ENCODE results near the gene RGS13.

The RGS13 gene

GRCh38 chr1:192628396-192629057 is 7.4 kb upstream of the RGS13 start:
- Histone ChIP-seq H3K4me1 (ENCODE audit: control insufficient read depth in 1 of 2, insufficient read depth in 2 of 2, low read length in 2 of 2) (no peaks in the 10 kb centered on the region), H3K9me3 (ENCODE audit: control insufficient read depth in 1 of 2, low read length in 2 of 2) (no peaks in the 10 kb centered on the region), H3K4me3 (ENCODE audit: low read depth in 1 of 2, low read length in 2 of 2) (no peak overlapping the region), H3K36me3 (ENCODE audit: control insufficient read depth in 1 of 2, insufficient read depth in 2 of 2, low read length in 2 of 2) (no peaks in the 10 kb centered on the region), H3K27me3 (ENCODE audit: low read depth, low read length) (no peaks in the 10 kb centered on the region), H3K27ac (ENCODE audit: low read length) (no peak overlapping the region)

- no peaks in the 10 kb centered on the region for H3K4me1 ChIP-seq (ENCODE audit: control insufficient read depth in 1 of 2, insufficient read depth in 2 of 2, low read length in 2 of 2)
- no peaks in the 10 kb centered on the region for H3K27me3 ChIP-seq (ENCODE audit: low read depth, low read length)
- H3K36me3 ChIP-seq (ENCODE audit: control insufficient read depth in 1 of 2, insufficient read depth in 2 of 2, low read length in 2 of 2), result no peaks in the 10 kb centered on the region
- H3K4me3 ChIP-seq (ENCODE audit: low read depth in 1 of 2, low read length in 2 of 2), result no peak overlapping the region
- no peaks in the 10 kb centered on the region for H3K9me3 ChIP-seq (ENCODE audit: control insufficient read depth in 1 of 2, low read length in 2 of 2)
- no peak overlapping the region for H3K27ac ChIP-seq (ENCODE audit: low read length)
Observed at GRCh38 chr1:192629612-192630011, 6.3 kb upstream of the RGS13 start.

GRCh38 chr1:192630521-192631287 is 5.2 kb upstream of the RGS13 start:
- no peak overlapping the region for H3K4me3 ChIP-seq (ENCODE audit: low read depth in 1 of 2, low read length in 2 of 2)
- no peaks in the 10 kb centered on the region for H3K36me3 ChIP-seq (ENCODE audit: control insufficient read depth in 1 of 2, insufficient read depth in 2 of 2, low read length in 2 of 2)
- no peaks in the 10 kb centered on the region for H3K4me1 ChIP-seq (ENCODE audit: control insufficient read depth in 1 of 2, insufficient read depth in 2 of 2, low read length in 2 of 2)
- no peaks in the 10 kb centered on the region for H3K9me3 ChIP-seq (ENCODE audit: control insufficient read depth in 1 of 2, low read length in 2 of 2)
- no peak overlapping the region for H3K27ac ChIP-seq (ENCODE audit: low read length)
- H3K27me3 ChIP-seq (ENCODE audit: low read depth, low read length), result no peaks in the 10 kb centered on the region

- Histone ChIP-seq H3K4me3 (ENCODE audit: low read depth in 1 of 2, low read length in 2 of 2) (no peak overlapping the region), H3K9me3 (ENCODE audit: control insufficient read depth in 1 of 2, low read length in 2 of 2) (no peaks in the 10 kb centered on the region), H3K4me1 (ENCODE audit: control insufficient read depth in 1 of 2, insufficient read depth in 2 of 2, low read length in 2 of 2) (no peaks in the 10 kb centered on the region), H3K36me3 (ENCODE audit: control insufficient read depth in 1 of 2, insufficient read depth in 2 of 2, low read length in 2 of 2) (no peaks in the 10 kb centered on the region), H3K27me3 (ENCODE audit: low read depth, low read length) (no peaks in the 10 kb centered on the region), H3K27ac (ENCODE audit: low read length) (no peak overlapping the region)
Observed at GRCh38 chr1:192631749-192632148, 4.2 kb upstream of the RGS13 start.

- Histone ChIP-seq H3K4me3 (ENCODE audit: low read depth in 1 of 2, low read length in 2 of 2) (no peak overlapping the region), H3K9me3 (ENCODE audit: control insufficient read depth in 1 of 2, low read length in 2 of 2) (no peaks in the 10 kb centered on the region), H3K27me3 (ENCODE audit: low read depth, low read length) (no peaks in the 10 kb centered on the region), H3K27ac (ENCODE audit: low read length) (no peak overlapping the region), H3K36me3 (ENCODE audit: control insufficient read depth in 1 of 2, insufficient read depth in 2 of 2, low read length in 2 of 2) (no peaks in the 10 kb centered on the region), H3K4me1 (ENCODE audit: control insufficient read depth in 1 of 2, insufficient read depth in 2 of 2, low read length in 2 of 2) (no peaks in the 10 kb centered on the region)
Observed at GRCh38 chr1:192632188-192632587, 3.8 kb upstream of the RGS13 start.

- H3K4me3 ChIP-seq (ENCODE audit: low read depth in 1 of 2, low read length in 2 of 2), result no peak overlapping the region
Observed at GRCh38 chr1:192632641-192633532, 3.1 kb upstream of the RGS13 start.

GRCh38 chr1:192633533-192634253 is 2.3 kb upstream of the RGS13 start:
- H3K27me3 ChIP-seq (ENCODE audit: low read depth, low read length), result no peaks in the 10 kb centered on the region
- H3K36me3 ChIP-seq (ENCODE audit: control insufficient read depth in 1 of 2, insufficient read depth in 2 of 2, low read length in 2 of 2), result no peaks in the 10 kb centered on the region
- H3K4me3 ChIP-seq (ENCODE audit: low read depth in 1 of 2, low read length in 2 of 2), result no peak overlapping the region
- H3K4me1 ChIP-seq (ENCODE audit: control insufficient read depth in 1 of 2, insufficient read depth in 2 of 2, low read length in 2 of 2), result no peaks in the 10 kb centered on the region
- no peaks in the 10 kb centered on the region for H3K9me3 ChIP-seq (ENCODE audit: control insufficient read depth in 1 of 2, low read length in 2 of 2)
- no peak overlapping the region for H3K27ac ChIP-seq (ENCODE audit: low read length)

More at GRCh38 chr1:192632641-192633532, 3.1 kb upstream of the RGS13 start:
- no peaks in the 10 kb centered on the region for H3K36me3 ChIP-seq (ENCODE audit: control insufficient read depth in 1 of 2, insufficient read depth in 2 of 2, low read length in 2 of 2)
- H3K27ac ChIP-seq (ENCODE audit: low read length), result no peak overlapping the region
- no peaks in the 10 kb centered on the region for H3K4me1 ChIP-seq (ENCODE audit: control insufficient read depth in 1 of 2, insufficient read depth in 2 of 2, low read length in 2 of 2)
- H3K9me3 ChIP-seq (ENCODE audit: control insufficient read depth in 1 of 2, low read length in 2 of 2), result no peaks in the 10 kb centered on the region
- H3K27me3 ChIP-seq (ENCODE audit: low read depth, low read length), result no peaks in the 10 kb centered on the region

GRCh38 chr1:192635041-192635440 is 906 bp upstream of the RGS13 start:
- Histone ChIP-seq H3K27ac (ENCODE audit: low read length) (no peak overlapping the region), H3K4me3 (ENCODE audit: low read depth in 1 of 2, low read length in 2 of 2) (no peak overlapping the region), H3K4me1 (ENCODE audit: control insufficient read depth in 1 of 2, insufficient read depth in 2 of 2, low read length in 2 of 2) (no peaks in the 10 kb centered on the region), H3K27me3 (ENCODE audit: low read depth, low read length) (no peaks in the 10 kb centered on the region), H3K36me3 (ENCODE audit: control insufficient read depth in 1 of 2, insufficient read depth in 2 of 2, low read length in 2 of 2) (no peaks in the 10 kb centered on the region), H3K9me3 (ENCODE audit: control insufficient read depth in 1 of 2, low read length in 2 of 2) (no peaks in the 10 kb centered on the region)

GRCh38 chr1:192639607-192640368 is 3.8 kb downstream of the RGS13 start:
- no peak overlapping the region for H3K4me3 ChIP-seq (ENCODE audit: low read depth in 1 of 2, low read length in 2 of 2)
- H3K9me3 ChIP-seq (ENCODE audit: control insufficient read depth in 1 of 2, low read length in 2 of 2), result no peaks in the 10 kb centered on the region
- H3K4me1 ChIP-seq (ENCODE audit: control insufficient read depth in 1 of 2, insufficient read depth in 2 of 2, low read length in 2 of 2), result no peaks in the 10 kb centered on the region
- H3K27ac ChIP-seq (ENCODE audit: low read length), result no peak overlapping the region
- no peaks in the 10 kb centered on the region for H3K36me3 ChIP-seq (ENCODE audit: control insufficient read depth in 1 of 2, insufficient read depth in 2 of 2, low read length in 2 of 2)
- no peaks in the 10 kb centered on the region for H3K27me3 ChIP-seq (ENCODE audit: low read depth, low read length)

GRCh38 chr1:192652159-192652558 is 16.2 kb downstream of the RGS13 start:
- H3K27ac ChIP-seq (ENCODE audit: low read length), result no peak overlapping the region
- H3K27me3 ChIP-seq (ENCODE audit: low read depth, low read length), result no peaks in the 10 kb centered on the region
- no peaks in the 10 kb centered on the region for H3K4me1 ChIP-seq (ENCODE audit: control insufficient read depth in 1 of 2, insufficient read depth in 2 of 2, low read length in 2 of 2)
- no peaks in the 10 kb centered on the region for H3K36me3 ChIP-seq (ENCODE audit: control insufficient read depth in 1 of 2, insufficient read depth in 2 of 2, low read length in 2 of 2)
- H3K9me3 ChIP-seq (ENCODE audit: control insufficient read depth in 1 of 2, low read length in 2 of 2), result no peaks in the 10 kb centered on the region
- no peak overlapping the region for H3K4me3 ChIP-seq (ENCODE audit: low read depth in 1 of 2, low read length in 2 of 2)

Data from muscle layer of duodenum (tissue), 2 donors.